WTC11 (cell line): ENCODE measurements around the gene SAMD8. TPM values are rescaled to one million over a fixed set of nuclear protein-coding genes. Genes with fewer than 3 reads are reported as not detected.

Experiments
- ATAC-seq: fragments of 200-7000 bp; cut with Tn5 transposase; 2 replicates; pipeline ENCODE4 v1.10.0; 2021; ENCODE audit warnings: mild to moderate bottlenecking, moderate library complexity
- CTCF ChIA-PET: fragments of 300-600 bp; sonication (Branson Sonifier 250); formaldehyde crosslinking; loops from one replicate; lab custom pipeline; 2021; ENCODE audit warnings: antibody characterized with exemption; lab: Charles Lee
- POLR2A ChIA-PET: fragments of 350-600 bp; sonication (Branson Sonifier 250); formaldehyde crosslinking; loops from one replicate; lab custom pipeline; 2021; ENCODE audit warnings: antibody characterized with exemption; lab: Charles Lee
- DNase-seq: peaks from one replicate; pipeline ENCODE4 v3.0.0; 2021; ENCODE audit warnings: low spot score
- H3K27ac Mint-ChIP-seq: 2 replicates; pipeline ENCODE4 v1.8.0; 2021; ENCODE audit warnings: mixed read lengths
- H3K27me3 Mint-ChIP-seq: 2 replicates; pipeline ENCODE4 v1.8.0; 2021; ENCODE audit warnings: low read depth, mild to moderate bottlenecking, moderate library complexity, mixed read lengths
- H3K36me3 Mint-ChIP-seq: 2 replicates; pipeline ENCODE4 v1.8.0; 2021; ENCODE audit warnings: mixed read lengths
- H3K4me1 Mint-ChIP-seq: 2 replicates; pipeline ENCODE4 v1.8.0; 2022; ENCODE audit warnings: mixed read lengths
- H3K4me3 Mint-ChIP-seq: 2 replicates; pipeline ENCODE4 v1.8.0; 2021; ENCODE audit warnings: mild to moderate bottlenecking, moderate library complexity, mixed read lengths
- H3K9me3 Mint-ChIP-seq: 2 replicates; pipeline ENCODE4 v1.8.0; 2021; ENCODE audit warnings: mixed read lengths
- GRHL2 ChIP-seq: fragments of 250-450 bp; sonication (Bioruptor Pico); IDR thresholded peaks from 2 replicates; pipeline ENCODE4 v1.8.0; 2022; ENCODE audit warnings: mild to moderate bottlenecking, moderate library complexity; ENCODE audit not compliant: insufficient replicate concordance, severe bottlenecking
- NFE2L1 ChIP-seq: sonication (generic); formaldehyde crosslinking; IDR thresholded peaks from 2 replicates; pipeline ENCODE4 v1.8.1; 2023; ENCODE audit warnings: missing genetic modification reagents
- NFYB ChIP-seq: sonication (generic); formaldehyde crosslinking; conservative IDR thresholded peaks from 2 replicates; pipeline ENCODE4 v1.8.0; 2022; ENCODE audit warnings: low read depth, missing genetic modification reagents
- NR2C2 ChIP-seq: sonication (generic); formaldehyde crosslinking; IDR thresholded peaks from 2 replicates; pipeline ENCODE4 v1.8.0; 2022; ENCODE audit warnings: mild to moderate bottlenecking, missing genetic modification reagents
- PRRX2 ChIP-seq: fragments of 250-450 bp; sonication (Bioruptor Pico); IDR thresholded peaks from 2 replicates; pipeline ENCODE4 v1.8.0; 2021; ENCODE audit warnings: mild to moderate bottlenecking
- RELA ChIP-seq: sonication (generic); formaldehyde crosslinking; IDR thresholded peaks from 2 replicates; pipeline ENCODE4 v1.8.1; 2022; ENCODE audit warnings: missing genetic modification reagents, mild to moderate bottlenecking, borderline replicate concordance
- SMAD4 ChIP-seq: sonication (generic); formaldehyde crosslinking; IDR thresholded peaks from 2 replicates; pipeline ENCODE4 v1.8.0; 2022; ENCODE audit warnings: mild to moderate bottlenecking, missing genetic modification reagents
- ZNF121 ChIP-seq: sonication (generic); formaldehyde crosslinking; IDR thresholded peaks from 2 replicates; pipeline ENCODE4 v1.8.0; 2023; ENCODE audit warnings: missing genetic modification reagents
- ZNF232 ChIP-seq: sonication (generic); formaldehyde crosslinking; IDR thresholded peaks from 2 replicates; pipeline ENCODE4 v1.8.0; 2022; ENCODE audit warnings: mild to moderate bottlenecking, missing genetic modification reagents
- ZNF423 ChIP-seq: fragments of 250-450 bp; sonication (Bioruptor Pico); IDR thresholded peaks from 2 replicates; pipeline ENCODE4 v2.1.2; 2022; ENCODE audit warnings: mild to moderate bottlenecking, moderate library complexity
- ZNF671 ChIP-seq: fragments of 250-450 bp; sonication (Bioruptor Pico); IDR thresholded peaks from 2 replicates; pipeline ENCODE4 v1.8.0; 2021; ENCODE audit warnings: mild to moderate bottlenecking
- total RNA-seq: library from RNA; stranded (reverse); gene quantifications from 3 replicates; pipeline ENCODE4 v1.2.3, GENCODE V29; 2021
- TF ChIP-seq, protein P1 (sequence below): sonication (generic); formaldehyde crosslinking; IDR thresholded peaks from 2 replicates; pipeline ENCODE4 v1.8.1; 2023; ENCODE audit warnings: mild to moderate bottlenecking, missing genetic modification reagents, borderline replicate concordance
- TF ChIP-seq, protein P2 (sequence below): sonication (generic); formaldehyde crosslinking; IDR thresholded peaks from 2 replicates; pipeline ENCODE4 v1.8.1; 2023; ENCODE audit warnings: mild to moderate bottlenecking, missing genetic modification reagents, moderate library complexity
- TF ChIP-seq, protein P3 (sequence below): sonication (generic); formaldehyde crosslinking; IDR thresholded peaks from 2 replicates; pipeline ENCODE4 v1.8.0; 2022; ENCODE audit warnings: missing genetic modification reagents
- TF ChIP-seq, protein P4 (sequence below): sonication (generic); formaldehyde crosslinking; IDR thresholded peaks from 2 replicates; pipeline ENCODE4 v1.8.1; 2022; ENCODE audit warnings: missing genetic modification reagents, borderline replicate concordance

The SAMD8 gene
- total RNA-seq, 1 experiment from 2014 or later = 23.0 TPM

DNA sequence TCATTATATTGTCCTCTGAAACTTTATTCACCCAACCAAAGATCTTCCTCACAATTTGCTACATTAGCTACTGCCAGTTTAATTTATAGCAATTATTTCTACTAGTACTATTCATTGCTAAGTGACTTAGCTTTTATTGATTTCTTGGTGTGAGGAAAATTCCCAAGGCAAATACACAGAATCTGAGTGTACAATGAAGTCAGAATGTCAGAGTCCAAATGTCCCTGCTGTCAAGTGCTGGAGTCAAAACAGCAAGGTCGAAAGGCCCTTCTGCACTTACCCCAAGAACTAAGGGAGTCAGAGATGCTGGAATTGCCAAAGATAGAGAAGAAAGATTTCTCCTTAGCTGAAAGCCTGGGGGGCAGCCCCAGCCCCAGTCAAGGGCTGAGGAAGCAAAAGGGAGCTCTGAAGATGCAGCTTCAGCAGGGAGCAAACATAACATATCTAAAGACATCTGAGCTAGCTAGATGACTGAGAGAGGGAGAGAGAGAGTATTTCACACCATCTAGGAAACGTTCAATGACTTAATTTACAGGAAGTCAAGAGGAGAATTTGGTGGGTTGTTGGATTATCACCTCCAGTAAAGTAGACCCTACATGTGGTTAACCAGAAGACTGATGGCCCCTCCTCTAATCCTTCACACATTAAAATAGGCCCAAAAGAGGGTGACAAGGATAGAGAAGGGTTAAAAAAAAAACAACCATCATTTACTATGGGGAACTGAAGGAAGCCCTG is 36.6 kb upstream of the SAMD8 start:
- Mint-ChIP-seq H3K27me3 (peaks cover 5% of the 10 kb centered on the region), H3K27ac (no peak overlapping the region), H3K36me3 (no peaks in the 10 kb centered on the region)
- DNase-seq = no peak
- TF ChIP-seq, protein P1, sequence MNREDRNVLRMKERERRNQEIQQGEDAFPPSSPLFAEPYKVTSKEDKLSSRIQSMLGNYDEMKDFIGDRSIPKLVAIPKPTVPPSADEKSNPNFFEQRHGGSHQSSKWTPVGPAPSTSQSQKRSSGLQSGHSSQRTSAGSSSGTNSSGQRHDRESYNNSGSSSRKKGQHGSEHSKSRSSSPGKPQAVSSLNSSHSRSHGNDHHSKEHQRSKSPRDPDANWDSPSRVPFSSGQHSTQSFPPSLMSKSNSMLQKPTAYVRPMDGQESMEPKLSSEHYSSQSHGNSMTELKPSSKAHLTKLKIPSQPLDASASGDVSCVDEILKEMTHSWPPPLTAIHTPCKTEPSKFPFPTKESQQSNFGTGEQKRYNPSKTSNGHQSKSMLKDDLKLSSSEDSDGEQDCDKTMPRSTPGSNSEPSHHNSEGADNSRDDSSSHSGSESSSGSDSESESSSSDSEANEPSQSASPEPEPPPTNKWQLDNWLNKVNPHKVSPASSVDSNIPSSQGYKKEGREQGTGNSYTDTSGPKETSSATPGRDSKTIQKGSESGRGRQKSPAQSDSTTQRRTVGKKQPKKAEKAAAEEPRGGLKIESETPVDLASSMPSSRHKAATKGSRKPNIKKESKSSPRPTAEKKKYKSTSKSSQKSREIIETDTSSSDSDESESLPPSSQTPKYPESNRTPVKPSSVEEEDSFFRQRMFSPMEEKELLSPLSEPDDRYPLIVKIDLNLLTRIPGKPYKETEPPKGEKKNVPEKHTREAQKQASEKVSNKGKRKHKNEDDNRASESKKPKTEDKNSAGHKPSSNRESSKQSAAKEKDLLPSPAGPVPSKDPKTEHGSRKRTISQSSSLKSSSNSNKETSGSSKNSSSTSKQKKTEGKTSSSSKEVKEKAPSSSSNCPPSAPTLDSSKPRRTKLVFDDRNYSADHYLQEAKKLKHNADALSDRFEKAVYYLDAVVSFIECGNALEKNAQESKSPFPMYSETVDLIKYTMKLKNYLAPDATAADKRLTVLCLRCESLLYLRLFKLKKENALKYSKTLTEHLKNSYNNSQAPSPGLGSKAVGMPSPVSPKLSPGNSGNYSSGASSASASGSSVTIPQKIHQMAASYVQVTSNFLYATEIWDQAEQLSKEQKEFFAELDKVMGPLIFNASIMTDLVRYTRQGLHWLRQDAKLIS (CRISPR knock-in tag) = no peak
- TF ChIP-seq ZNF671 (CRISPR knock-in tag) (no peak), ZNF232 (CRISPR knock-in tag) (no peak), NFE2L1 (CRISPR knock-in tag) (no peak), ZNF121 (no peak), NFYB (CRISPR knock-in tag) (no peak), SMAD4 (CRISPR knock-in tag) (no peak), PRRX2 (CRISPR knock-in tag) (no peak)
- TF ChIP-seq, protein P2, sequence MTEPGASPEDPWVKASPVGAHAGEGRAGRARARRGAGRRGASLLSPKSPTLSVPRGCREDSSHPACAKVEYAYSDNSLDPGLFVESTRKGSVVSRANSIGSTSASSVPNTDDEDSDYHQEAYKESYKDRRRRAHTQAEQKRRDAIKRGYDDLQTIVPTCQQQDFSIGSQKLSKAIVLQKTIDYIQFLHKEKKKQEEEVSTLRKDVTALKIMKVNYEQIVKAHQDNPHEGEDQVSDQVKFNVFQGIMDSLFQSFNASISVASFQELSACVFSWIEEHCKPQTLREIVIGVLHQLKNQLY (CRISPR knock-in tag) = no peak
- TF ChIP-seq, protein P3, sequence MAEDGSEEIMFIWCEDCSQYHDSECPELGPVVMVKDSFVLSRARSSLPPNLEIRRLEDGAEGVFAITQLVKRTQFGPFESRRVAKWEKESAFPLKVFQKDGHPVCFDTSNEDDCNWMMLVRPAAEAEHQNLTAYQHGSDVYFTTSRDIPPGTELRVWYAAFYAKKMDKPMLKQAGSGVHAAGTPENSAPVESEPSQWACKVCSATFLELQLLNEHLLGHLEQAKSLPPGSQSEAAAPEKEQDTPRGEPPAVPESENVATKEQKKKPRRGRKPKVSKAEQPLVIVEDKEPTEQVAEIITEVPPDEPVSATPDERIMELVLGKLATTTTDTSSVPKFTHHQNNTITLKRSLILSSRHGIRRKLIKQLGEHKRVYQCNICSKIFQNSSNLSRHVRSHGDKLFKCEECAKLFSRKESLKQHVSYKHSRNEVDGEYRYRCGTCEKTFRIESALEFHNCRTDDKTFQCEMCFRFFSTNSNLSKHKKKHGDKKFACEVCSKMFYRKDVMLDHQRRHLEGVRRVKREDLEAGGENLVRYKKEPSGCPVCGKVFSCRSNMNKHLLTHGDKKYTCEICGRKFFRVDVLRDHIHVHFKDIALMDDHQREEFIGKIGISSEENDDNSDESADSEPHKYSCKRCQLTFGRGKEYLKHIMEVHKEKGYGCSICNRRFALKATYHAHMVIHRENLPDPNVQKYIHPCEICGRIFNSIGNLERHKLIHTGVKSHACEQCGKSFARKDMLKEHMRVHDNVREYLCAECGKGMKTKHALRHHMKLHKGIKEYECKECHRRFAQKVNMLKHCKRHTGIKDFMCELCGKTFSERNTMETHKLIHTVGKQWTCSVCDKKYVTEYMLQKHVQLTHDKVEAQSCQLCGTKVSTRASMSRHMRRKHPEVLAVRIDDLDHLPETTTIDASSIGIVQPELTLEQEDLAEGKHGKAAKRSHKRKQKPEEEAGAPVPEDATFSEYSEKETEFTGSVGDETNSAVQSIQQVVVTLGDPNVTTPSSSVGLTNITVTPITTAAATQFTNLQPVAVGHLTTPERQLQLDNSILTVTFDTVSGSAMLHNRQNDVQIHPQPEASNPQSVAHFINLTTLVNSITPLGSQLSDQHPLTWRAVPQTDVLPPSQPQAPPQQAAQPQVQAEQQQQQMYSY (CRISPR knock-in tag) = no peak
- TF ChIP-seq, all 79 proteins: peak for 0
- Mint-ChIP-seq H3K9me3 (no peaks in the 10 kb centered on the region), H3K4me1 (peaks cover 22% of the 10 kb centered on the region), H3K4me3 (no peak overlapping the region)
- no peak for ATAC-seq
- ChIA-PET POLR2A (no interaction called here), CTCF (interaction anchor here (0.6 to 1.7 kb wide), 4 partner anchors 22 to 831 kb away, joined by 3 to 5 read pairs (median 4); partner anchors contain the start of gene COMTD1)

DNA sequence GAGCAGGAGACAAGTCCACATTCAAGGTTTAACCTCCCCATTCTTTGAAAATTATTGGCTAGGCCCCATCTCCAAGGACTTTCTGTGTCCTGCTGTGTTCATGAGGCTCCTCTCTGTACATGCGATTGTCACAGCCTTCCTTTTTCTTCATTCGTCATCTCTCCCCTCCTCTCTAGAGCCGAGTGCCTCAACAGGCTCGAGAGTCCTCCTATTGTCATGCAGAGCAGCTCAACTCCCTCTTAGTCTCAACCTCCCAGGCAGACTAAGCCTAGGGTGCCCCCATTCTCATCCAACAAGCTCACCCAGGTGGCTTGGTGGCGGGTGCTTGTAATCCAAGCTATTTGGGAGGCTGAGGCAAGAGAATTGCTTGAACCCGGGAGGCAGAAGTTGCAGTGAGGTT is 35.1 kb upstream of the SAMD8 start:
- H3K27ac Mint-ChIP-seq = peak overlapping the region; percentile 2; the same call in 1 of the 2 replicates
- ChIA-PET POLR2A (no interaction called here), CTCF (interaction anchor here (1.2 to 1.4 kb wide), 2 partner anchors 22 to 24 kb away, joined by 3 to 7 read pairs; no protein-coding TSS in a partner anchor)
- peak; percentile 83 for ATAC-seq
- H3K9me3 Mint-ChIP-seq = peaks cover 5% of the 10 kb centered on the region
- H3K4me1 Mint-ChIP-seq = peaks cover 27% of the 10 kb centered on the region
- no peak for DNase-seq
- TF ChIP-seq NFE2L1 (CRISPR knock-in tag) (no peak), ZNF423 (CRISPR knock-in tag) (peak; percentile 84; the same call in 1 of the 2 replicates)
- H3K36me3 Mint-ChIP-seq = peaks cover 4% of the 10 kb centered on the region
- H3K4me3 Mint-ChIP-seq = no peak overlapping the region
- peaks cover 17% of the 10 kb centered on the region for H3K27me3 Mint-ChIP-seq

DNA sequence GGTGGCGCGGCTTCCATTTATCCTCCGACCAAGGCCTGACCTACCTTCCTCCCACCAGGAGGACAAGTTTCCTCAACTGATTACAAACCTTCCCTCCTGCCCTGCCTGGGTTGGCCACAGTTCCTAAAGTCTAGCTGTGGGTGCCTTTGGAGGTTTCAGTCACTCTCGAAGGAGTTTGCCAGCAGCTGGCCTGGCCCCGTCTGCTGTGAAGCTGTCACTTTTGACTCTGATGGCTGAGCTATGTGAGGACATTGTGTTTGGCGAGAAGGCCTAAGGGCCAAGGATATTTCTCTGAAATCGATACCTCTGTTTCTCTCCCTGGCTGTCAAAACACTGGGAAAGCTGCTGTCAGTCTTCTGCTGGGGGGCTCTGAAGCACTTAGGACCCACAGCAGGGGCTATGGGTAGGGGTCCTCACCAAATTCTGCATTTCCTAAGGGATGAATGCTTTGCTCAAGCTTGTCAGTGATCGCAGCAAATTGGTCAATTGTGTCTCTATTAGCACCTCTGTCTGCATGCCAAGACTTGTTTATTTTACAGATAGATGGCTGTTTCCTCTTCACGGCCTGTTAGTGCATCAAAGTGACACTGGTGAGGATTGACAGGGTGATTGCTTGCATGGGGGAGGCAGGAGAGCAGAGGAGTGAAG is 31.9 kb upstream of the SAMD8 start:
- H3K4me1 Mint-ChIP-seq = peaks cover 41% of the 10 kb centered on the region
- CTCF ChIA-PET = interaction anchor here (0.6 to 2.0 kb wide), 4 partner anchors 8 to 158 kb away, joined by 3 to 6 read pairs (median 4); no protein-coding TSS in a partner anchor
- TF ChIP-seq NFE2L1 (CRISPR knock-in tag) (no peak), NR2C2 (CRISPR knock-in tag) (no peak), RELA (CRISPR knock-in tag) (no peak), GRHL2 (no peak)
- TF ChIP-seq, protein P4, sequence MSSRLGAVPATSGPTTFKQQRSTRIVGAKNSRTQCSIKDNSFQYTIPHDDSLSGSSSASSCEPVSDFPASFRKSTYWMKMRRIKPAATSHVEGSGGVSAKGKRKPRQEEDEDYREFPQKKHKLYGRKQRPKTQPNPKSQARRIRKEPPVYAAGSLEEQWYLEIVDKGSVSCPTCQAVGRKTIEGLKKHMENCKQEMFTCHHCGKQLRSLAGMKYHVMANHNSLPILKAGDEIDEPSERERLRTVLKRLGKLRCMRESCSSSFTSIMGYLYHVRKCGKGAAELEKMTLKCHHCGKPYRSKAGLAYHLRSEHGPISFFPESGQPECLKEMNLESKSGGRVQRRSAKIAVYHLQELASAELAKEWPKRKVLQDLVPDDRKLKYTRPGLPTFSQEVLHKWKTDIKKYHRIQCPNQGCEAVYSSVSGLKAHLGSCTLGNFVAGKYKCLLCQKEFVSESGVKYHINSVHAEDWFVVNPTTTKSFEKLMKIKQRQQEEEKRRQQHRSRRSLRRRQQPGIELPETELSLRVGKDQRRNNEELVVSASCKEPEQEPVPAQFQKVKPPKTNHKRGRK = no peak

More for the DNA sequence above, 31.9 kb upstream of the SAMD8 start:
- Mint-ChIP-seq H3K36me3 (peaks cover 9% of the 10 kb centered on the region), H3K27me3 (peaks cover 36% of the 10 kb centered on the region), H3K4me3 (no peak overlapping the region), H3K27ac (peak overlapping the region; percentile 53; the same call in 1 of the 2 replicates), H3K9me3 (peaks cover 12% of the 10 kb centered on the region)
- peak; percentile 29 for ATAC-seq
- POLR2A ChIA-PET = no interaction called here
- no peak for DNase-seq
